DLD1 (cell line): ENCODE data around the gene SKP1.

ENCODE experiments used
- in situ Hi-C: cut with HindIII; loops from 2 replicates; pipeline ENCODE4 v1.10.0; 2017; ENCODE audit warnings: low sequenced_read_pairs

Gene SKP1

GRCh38 chr5:134178096-134178419, 1.3 kb upstream of the SKP1 start:
- in situ Hi-C loops, result no loop called here

GRCh38 chr5:134177369-134178095, 782 bp upstream of the SKP1 start:
- in situ Hi-C loops, result no loop called here

GRCh38 chr5:134175921-134176510, 734 bp downstream of the SKP1 start:
- in situ Hi-C loops, result no loop called here

GRCh38 chr5:134174841-134175839, 1.6 kb downstream of the SKP1 start:
- in situ Hi-C loops, result loop anchor here (5.0 kb wide), 1 partner anchor 92 kb away; no protein-coding TSS in a partner anchor

- in situ Hi-C loops, result loop anchor here (5.0 kb wide), 1 partner anchor 95 kb away; no protein-coding TSS in a partner anchor
Measured at GRCh38 chr5:134171972-134172371, 4.8 kb downstream of the SKP1 start.

- in situ Hi-C loops, result no loop called here
Measured at GRCh38 chr5:134162592-134162991, 14.2 kb downstream of the SKP1 start.

- in situ Hi-C loops, result no loop called here
Measured at GRCh38 chr5:134161513-134162395, 15.0 kb downstream of the SKP1 start.

GRCh38 chr5:134153657-134154056, 23.1 kb downstream of the SKP1 start:
- in situ Hi-C loops, result loop anchor here (10.0 kb wide), 2 partner anchors 109 to 169 kb away; no protein-coding TSS in a partner anchor

GRCh38 chr5:134153241-134153640, 23.5 kb downstream of the SKP1 start:
- in situ Hi-C loops, result loop anchor here (10.0 kb wide), 2 partner anchors 108 to 168 kb away; no protein-coding TSS in a partner anchor

- in situ Hi-C loops, result loop anchor here (10.0 kb wide), 2 partner anchors 108 to 168 kb away; no protein-coding TSS in a partner anchor
Measured at GRCh38 chr5:134152173-134152832, 24.4 kb downstream of the SKP1 start.

GRCh38 chr5:134151723-134152122, 25.0 kb downstream of the SKP1 start:
- in situ Hi-C loops, result loop anchor here (10.0 kb wide), 2 partner anchors 107 to 167 kb away; no protein-coding TSS in a partner anchor

- in situ Hi-C loops, result loop anchor here (10.0 kb wide), 2 partner anchors 105 to 165 kb away; no protein-coding TSS in a partner anchor
Measured at GRCh38 chr5:134149571-134150303, 27.0 kb downstream of the SKP1 start.

GRCh38 chr5:134148986-134149539, 27.7 kb downstream of the SKP1 start:
- in situ Hi-C loops, result no loop called here

GRCh38 chr5:134148316-134148715, 28.4 kb downstream of the SKP1 start:
- in situ Hi-C loops, result no loop called here

GRCh38 chr5:134146651-134147518, 29.9 kb downstream of the SKP1 start:
- in situ Hi-C loops, result no loop called here

GRCh38 chr5:134145779-134146581, 30.8 kb downstream of the SKP1 start:
- in situ Hi-C loops, result no loop called here
